Fibroblast of pulmonary artery (primary cell): ENCODE measurements around the gene C19orf44.
"Not testable (repeated sequence)": the region's sequence is repeated elsewhere in the genome, so short reads cannot be mapped to it uniquely, and the experiment has no call there.

Experiments
- DNase-seq: peaks from one replicate; pipeline ENCODE4 v3.0.0-alpha.2; 2010; ENCODE audit warnings: low read depth
- H3K4me3 ChIP-seq: replicated peaks from 2 replicates; pipeline ENCODE4 v1.5.1; 2011; ENCODE audit warnings: low read depth, mild to moderate bottlenecking, control low read depth, low read length, moderate library complexity
- CTCF ChIP-seq: IDR thresholded peaks from 2 replicates; pipeline ENCODE4 v1.5.1; 2011; ENCODE audit warnings: mild to moderate bottlenecking, control low read depth, low read length, inconsistent platforms; ENCODE audit errors: missing control alignments

The C19orf44 gene

DNA sequence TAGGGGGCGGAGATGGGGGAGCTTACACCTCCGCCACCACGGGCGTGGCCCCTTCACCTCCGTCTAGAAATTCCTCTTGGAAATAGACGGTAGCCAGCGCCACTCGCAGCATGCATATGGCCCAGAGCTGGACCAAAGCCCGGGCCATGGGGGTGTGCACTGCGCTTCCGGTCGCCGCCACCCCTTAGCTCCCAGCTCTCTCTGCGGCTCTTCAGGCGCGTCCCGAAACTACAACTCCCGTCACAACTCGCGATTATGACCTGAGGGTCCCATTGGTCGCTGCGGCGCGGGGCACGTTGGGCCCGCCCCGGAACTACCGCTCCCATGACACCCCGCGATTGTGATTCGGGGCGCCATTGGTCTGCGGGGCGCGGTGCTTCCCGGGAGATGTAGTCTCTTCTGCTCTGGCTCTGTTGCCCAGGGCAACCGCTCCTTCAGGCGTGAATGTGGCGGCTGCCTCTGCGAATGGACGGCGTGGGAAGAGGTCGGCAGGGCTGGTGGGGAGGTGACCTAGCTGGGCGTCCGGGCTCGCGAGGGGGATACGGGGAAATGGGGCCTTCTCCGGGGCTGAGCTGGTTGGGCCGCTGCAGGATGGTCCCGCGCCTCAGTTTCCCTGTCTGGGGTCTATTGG is at the start of gene C19orf44, which contains the start of gene CALR3:
Gene C19orf44, plus strand, starts transcription at position 413 of the 631 bp plus-strand sequence. CDS start 4,399 bp downstream, outside the sequence.
Gene CALR3, minus strand, starts transcription at position 186 of the 631 bp plus-strand sequence. Its CDS starts 38 bp downstream, at position 148.
- no peak for TF ChIP-seq CTCF
- H3K4me3 ChIP-seq: peak within 1 kb of the TSS; percentile 90
- DNase-seq: peak; percentile 99

DNA sequence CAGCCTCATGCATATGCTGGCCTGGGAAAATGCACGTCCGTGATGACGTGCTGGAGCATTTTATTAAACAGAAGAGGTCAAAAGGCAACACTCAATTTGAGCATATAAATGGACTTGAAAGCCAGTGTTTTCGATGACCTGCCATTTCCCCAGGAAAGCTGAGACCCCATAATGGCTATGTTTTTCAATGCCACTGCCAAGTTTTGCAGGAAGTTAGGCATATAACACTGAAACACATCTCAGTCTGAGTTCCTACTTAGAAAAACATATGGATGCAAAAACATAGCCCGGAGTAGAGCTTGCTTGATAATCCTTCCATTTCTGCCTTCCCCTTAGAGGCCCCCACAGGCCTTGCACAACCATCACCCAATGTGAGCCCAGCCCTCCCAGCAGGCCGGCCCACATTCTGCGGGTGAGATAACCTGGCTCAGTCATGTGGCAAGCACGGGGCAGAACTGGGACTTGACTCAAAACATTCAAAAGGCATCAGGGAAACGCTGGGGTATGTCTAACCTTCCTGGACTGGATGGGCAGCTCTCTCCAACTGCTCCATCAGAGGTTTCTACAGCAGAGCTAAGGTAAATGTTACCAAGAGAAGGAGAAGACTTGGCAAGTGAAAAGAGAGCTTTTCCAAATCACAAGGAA is 49.3 kb upstream of the C19orf44 start:
- no peak for TF ChIP-seq CTCF
- H3K4me3 ChIP-seq: peak overlapping the region; percentile 13
- DNase-seq: peak; percentile 95

DNA sequence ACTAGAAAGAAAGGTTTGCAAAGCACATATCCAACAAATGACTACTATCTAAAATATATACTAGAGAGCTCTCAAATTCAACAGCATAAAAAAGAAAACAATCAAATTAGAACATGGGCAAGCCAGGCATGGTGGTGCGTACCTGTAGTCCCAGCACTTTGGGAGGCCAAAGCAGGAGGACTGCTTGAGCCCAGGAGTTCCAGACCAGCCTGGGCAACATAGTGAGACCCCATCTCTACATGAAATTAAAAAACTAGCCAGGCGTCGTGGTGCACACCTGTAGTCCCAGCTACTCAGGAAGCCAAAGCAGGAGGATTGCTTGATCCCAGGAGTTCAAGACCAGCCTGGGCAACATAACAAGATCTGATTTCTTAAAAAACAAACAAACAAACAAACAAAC is 47.3 kb upstream of the C19orf44 start:
- not testable (repeated sequence) for DNase-seq, H3K4me3 ChIP-seq

- DNase-seq: no peak
- TF ChIP-seq CTCF: no peak
- H3K4me3 ChIP-seq: no peak overlapping the region
Observed at GRCh38 chr19:16449330-16449961, 46.7 kb upstream of the C19orf44 start.

DNA sequence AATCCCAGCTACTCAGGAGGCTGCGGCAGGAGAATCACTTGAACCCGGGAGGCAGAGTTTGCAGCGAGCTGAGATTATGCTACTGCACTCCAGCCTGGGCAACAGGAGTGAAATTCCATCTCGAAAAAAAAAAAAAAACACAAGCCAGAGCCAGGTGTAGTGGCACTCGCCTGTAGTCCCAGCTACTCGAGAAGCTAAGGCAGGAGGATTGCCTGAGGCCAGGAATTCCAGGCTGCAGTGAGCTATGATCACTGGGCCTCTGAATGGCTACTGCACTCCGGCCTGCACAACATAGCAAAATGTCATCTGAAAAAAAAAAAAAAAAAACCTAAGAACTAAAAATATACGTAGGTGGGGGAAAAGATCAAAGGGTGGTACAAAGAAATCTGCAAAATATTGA is 43.9 kb upstream of the C19orf44 start:
- DNase-seq: no peak
- no peak overlapping the region for H3K4me3 ChIP-seq
- TF ChIP-seq CTCF: no peak

DNA sequence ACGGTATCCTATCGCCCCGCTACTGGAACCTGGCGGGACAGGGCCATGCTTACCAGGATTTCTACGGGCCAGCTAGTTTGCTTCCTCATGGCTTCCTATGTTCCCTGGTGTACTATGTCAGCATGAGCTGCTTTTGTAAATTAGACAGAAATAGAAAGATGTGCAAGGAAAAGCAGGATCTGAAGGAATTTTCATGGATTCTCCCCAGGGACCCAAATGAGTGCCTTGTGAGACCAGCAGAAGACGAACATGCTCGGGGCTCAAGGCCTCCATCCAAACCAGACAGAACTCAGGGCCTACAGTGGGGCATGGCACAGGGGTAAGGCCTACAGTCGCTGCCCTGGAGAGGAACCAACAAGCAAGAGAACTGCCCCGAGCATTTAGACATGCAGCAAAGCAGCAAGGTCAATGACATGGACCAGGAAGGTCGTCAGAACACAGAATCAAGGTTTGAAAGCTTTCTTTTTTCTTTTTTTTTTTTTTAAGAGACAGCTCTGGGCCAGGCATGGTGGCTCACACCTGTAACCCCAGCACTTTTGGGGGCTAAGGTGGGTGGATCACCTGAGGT is 41.8 kb upstream of the C19orf44 start:
- no peak overlapping the region for H3K4me3 ChIP-seq
- TF ChIP-seq CTCF: no peak
- DNase-seq: no peak

DNA sequence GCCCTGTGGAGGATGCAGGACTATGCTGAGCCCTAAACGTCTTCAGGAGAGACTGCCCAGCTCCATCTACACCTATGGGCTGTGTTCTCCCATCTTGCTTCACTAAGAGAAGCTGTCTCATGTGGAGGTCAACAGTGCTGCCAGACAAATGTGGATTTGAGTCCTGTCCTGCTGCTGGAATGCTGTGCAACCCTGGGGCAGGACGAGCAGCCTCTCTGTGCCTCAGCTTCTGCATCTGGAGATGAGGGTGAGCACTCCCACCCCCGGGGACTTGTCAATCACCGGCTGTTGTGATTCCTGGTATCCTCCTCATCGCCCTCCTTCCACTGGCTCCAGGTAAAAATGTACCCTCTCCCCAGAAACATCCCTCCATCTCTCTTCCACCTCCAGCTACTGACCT is 40.7 kb upstream of the C19orf44 start:
- no peak overlapping the region for H3K4me3 ChIP-seq
- no peak for TF ChIP-seq CTCF
- DNase-seq: no peak
